Measurements from ENCODE around the gene CDH5. TPM values are rescaled to one million over a fixed set of nuclear protein-coding genes. Genes with fewer than 3 reads are reported as not detected.

Gene CDH5
- total and polyA plus RNA-seq, 7 donors = 0.60 to 26.0 (median 12.6) TPM

- Histone ChIP-seq H3K36me3 (no peaks in the 10 kb centered on the region), H3K4me1 (no peaks in the 10 kb centered on the region), H3K27me3 (peaks cover 0 to 3% (median 1%) of the 10 kb centered on the region in 3 donors), H3K27ac (peak overlapping the region in 1 of 4 donors; percentile 7), H3K9me3 (no peaks in the 10 kb centered on the region), H3K4me3 (no peak overlapping the region)
- no peak for DNase-seq
- 85 to 88% methylated on average over 20 of the region's 20 CpGs for WGBS, 2 donors
- intact Hi-C loops (cut with DNase I) = loop anchor here (10.0 kb wide), 1 partner anchor 354 kb away; the partner anchor contains the start of gene DYNC1LI2
- TF ChIP-seq CTCF (IDR thresholded peaks at IDR 0.05) (no peak), POLR2A (IDR thresholded peaks at IDR 0.05) (no peak), EP300 (IDR thresholded peaks at IDR 0.05) (no peak), POLR2AphosphoS5 (IDR thresholded peaks at IDR 0.05) (no peak)
Measured at GRCh38 chr16:66400503-66401380, 34.3 kb downstream of the CDH5 start.

- Histone ChIP-seq H3K27ac (peak overlapping the region in 1 of 4 donors; percentile 7), H3K9me3 (no peaks in the 10 kb centered on the region), H3K36me3 (no peaks in the 10 kb centered on the region), H3K4me1 (peaks cover 0 to 1% (median under 1%) of the 10 kb centered on the region in 4 donors), H3K4me3 (no peak overlapping the region), H3K27me3 (peaks cover 0 to 8% (median 3%) of the 10 kb centered on the region in 3 donors)
- DNase-seq = no peak
- WGBS, 2 donors = 76 to 81% methylated on average over 11 of the region's 11 CpGs
- TF ChIP-seq POLR2A (IDR thresholded peaks at IDR 0.05) (no peak), EP300 (IDR thresholded peaks at IDR 0.05) (no peak), POLR2AphosphoS5 (IDR thresholded peaks at IDR 0.05) (no peak), CTCF (IDR thresholded peaks at IDR 0.05) (no peak)
- intact Hi-C loops (cut with DNase I) = loop anchor here (10.0 kb wide), 1 partner anchor 353 kb away; the partner anchor contains the start of gene DYNC1LI2
Measured at GRCh38 chr16:66401610-66402009, 35.1 kb downstream of the CDH5 start.

GRCh38 chr16:66402166-66402565, 35.7 kb downstream of the CDH5 start:
- H3K27me3 ChIP-seq = peaks cover 0 to 12% (median 3%) of the 10 kb centered on the region in 3 donors
- no peak overlapping the region for H3K27ac ChIP-seq
- H3K4me3 ChIP-seq = no peak overlapping the region
- 81 to 86% methylated on average over 12 of the region's 12 CpGs for WGBS, 2 donors
- no peak for DNase-seq
- no peaks in the 10 kb centered on the region for H3K36me3 ChIP-seq
- peaks cover 0 to 7% (median 7%) of the 10 kb centered on the region in 4 donors for H3K4me1 ChIP-seq
- H3K9me3 ChIP-seq = no peaks in the 10 kb centered on the region
- intact Hi-C loops (cut with DNase I) = loop anchor here (10.0 kb wide), 1 partner anchor 353 kb away; the partner anchor contains the start of gene DYNC1LI2
- TF ChIP-seq CTCF (IDR thresholded peaks at IDR 0.05) (no peak), POLR2AphosphoS5 (IDR thresholded peaks at IDR 0.05) (no peak)

GRCh38 chr16:66402591-66403230, 36.2 kb downstream of the CDH5 start:
- Histone ChIP-seq H3K9me3 (no peaks in the 10 kb centered on the region), H3K4me1 (peaks cover 0 to 8% (median 7%) of the 10 kb centered on the region in 4 donors)

More at GRCh38 chr16:66402591-66403230, 36.2 kb downstream of the CDH5 start:
- WGBS, 2 donors = 78 to 87% methylated on average over 61 of the region's 61 CpGs
- H3K27me3 ChIP-seq = peaks cover 0 to 17% (median 3%) of the 10 kb centered on the region in 3 donors
- no peaks in the 10 kb centered on the region for H3K36me3 ChIP-seq
- H3K4me3 ChIP-seq = no peak overlapping the region
- intact Hi-C loops (cut with DNase I) = loop anchor here (10.0 kb wide), 1 partner anchor 352 kb away; the partner anchor contains the start of gene DYNC1LI2
- no peak overlapping the region for H3K27ac ChIP-seq
- no peak for DNase-seq
- TF ChIP-seq EP300 (IDR thresholded peaks at IDR 0.05) = no peak
- no peak for TF ChIP-seq POLR2AphosphoS5 (IDR thresholded peaks at IDR 0.05)
- TF ChIP-seq CTCF (IDR thresholded peaks at IDR 0.05) = no peak
- TF ChIP-seq POLR2A (IDR thresholded peaks at IDR 0.05) = no peak
